Heart right ventricle (tissue), 16 donors: ENCODE measurements around the gene TMEM123. TPM values are rescaled to one million over a fixed set of nuclear protein-coding genes. Genes with fewer than 3 reads are reported as not detected.

ENCODE experiments used
- ATAC-seq, 8 donors: fragments of 200-7000 bp; cut with Tn5 transposase; one replicate each; pipeline ENCODE4 v1.9.1; 2020; ENCODE audit warnings: mild to moderate bottlenecking in 8 of 8, moderate library complexity in 8 of 8, moderate number of reproducible peaks in 1 of 8
- DNase-seq, 2 donors: peaks; one replicate each; pipeline ENCODE4 v3.0.0-alpha.2; 2020
- H3K27ac ChIP-seq, 10 donors: fragments of 200-600 bp; sonication (generic) in 2 of 10; one replicate each; pipeline versions ENCODE4 v1.5.0 to v1.8.0; 2020 to 2022; ENCODE audit warnings: mild to moderate bottlenecking in 3 of 10
- H3K27me3 ChIP-seq, 7 donors: fragments of 200-600 bp; one replicate each; pipeline ENCODE4 v1.8.0; 2021 to 2022; ENCODE audit warnings: mild to moderate bottlenecking in 2 of 7
- H3K36me3 ChIP-seq, 9 donors: fragments of 200-600 bp; sonication (generic) in 1 of 9; one replicate each; pipeline versions ENCODE4 v1.5.0 to v1.8.0; 2020 to 2022; ENCODE audit warnings: mild to moderate bottlenecking in 2 of 9
- H3K4me1 ChIP-seq, 9 donors: fragments of 200-600 bp; sonication (generic) in 1 of 9; one replicate each; pipeline versions ENCODE4 v1.5.0 to v1.8.0; 2020 to 2022; ENCODE audit warnings: mild to moderate bottlenecking in 4 of 9
- H3K4me3 ChIP-seq, 10 donors: fragments of 200-600 bp; sonication (generic) in 2 of 10; one replicate each; pipeline versions ENCODE4 v1.5.0 to v1.8.0; 2020 to 2022; ENCODE audit warnings: mild to moderate bottlenecking in 7 of 10, moderate library complexity in 2 of 10
- H3K9me3 ChIP-seq, 11 donors: fragments of 200-600 bp in 10 of 11; sonication (generic) in 2 of 11; one replicate each; pipeline versions ENCODE4 v1.5.0 to v1.8.0; 2013 to 2022; ENCODE audit warnings: mild to moderate bottlenecking in 2 of 11, control low read depth in 1 of 11, moderate library complexity in 1 of 11
- WGBS, 2 donors: extraction: QIAGEN DNeasy Blood & Tissue Kit; methylation state at CpG; one replicate each; pipeline ENCODE4 v1.1.7; 2013; ENCODE audit warnings: inconsistent platforms in 1 of 2; 5-methylcytosine and 5-hydroxymethylcytosine counted together
- intact Hi-C, 10 donors: fragments of 100-400 bp; cut with DNase I; formaldehyde crosslinking; loops; one replicate each; pipeline versions ENCODE4 v1.11.1 to v1.14.2; 2022
- polyA plus RNA-seq, 2 donors: library from polyadenylated mRNA; stranded (reverse); fragments of 200-250 nt; gene quantifications; one replicate each; pipeline ENCODE4 v1.2.3, GENCODE V29; 2013
- total RNA-seq, 10 donors: library from RNA; stranded (reverse); fragmentation: NEBNext Ultra II Directional in 3 of 10; extraction: Animal tissue kit (Norgen Biotek cat#: 25700) in 3 of 10; gene quantifications; one replicate each; pipeline versions ENCODE4 v1.2.1 to v1.2.4, GENCODE V29; 2021 to 2023
- TF ChIP-seq, protein P1 (sequence below), 9 donors: fragments of 200-600 bp; sonication (generic) in 2 of 9; IDR thresholded peaks; one replicate each; pipeline versions ENCODE4 v1.5.0 to v1.8.0; 2021 to 2022; ENCODE audit warnings: antibody characterized with exemption in 9 of 9, mild to moderate bottlenecking in 5 of 9, moderate library complexity in 1 of 9
- donor health status: Arrhythmogenic right ventricular cardiomyopathy.
- donor health status: ischemic (EF 13 %, LVEDD 7.1; RV severe dilation, severe dysfunction).
- donor health status: healthy with polysubstance abuse.
- donor health status: DM: no; HTN: yes; CAD: no.
- donor health status: DM: no; HTN: no; CAD: no.
- donor health status: ischemic (EF 25% LVEDD 6.9; RV normal size, moderate dysfunction).
- donor health status: ischemic (EF 25% LVEDD 5.7; RV mildly dilated, moderate dysfunction).
- donor health status: healthy.
- donor health status: DM: yes; HTN: yes; CAD: no.
- donor health status: Ischemic cardiomyopathy.
- donor health status: ischemic (EF 35%, LVEDD 5.7; RV mildly dilated, moderate dysfunction).
- donor health status: nonischemic (EF 11% LVEDD 7.7; RV severe dilation, severe dysfunction).
- donor health status: DM: yes; HTN: yes; CAD: no.
- donor health status: PGD.
- donor health status: ischemic (EF 29% LVEDD 5.4; RV normal size, mild dysfunction).
- donor health status: nonischemic (EF 23%, LVEDD 6.1; RV moderate dilation, normal function).

TMEM123 gene
- total and polyA plus RNA-seq, 12 donors, result 18.7 to 98.7 (median 77.4) TPM

DNA sequence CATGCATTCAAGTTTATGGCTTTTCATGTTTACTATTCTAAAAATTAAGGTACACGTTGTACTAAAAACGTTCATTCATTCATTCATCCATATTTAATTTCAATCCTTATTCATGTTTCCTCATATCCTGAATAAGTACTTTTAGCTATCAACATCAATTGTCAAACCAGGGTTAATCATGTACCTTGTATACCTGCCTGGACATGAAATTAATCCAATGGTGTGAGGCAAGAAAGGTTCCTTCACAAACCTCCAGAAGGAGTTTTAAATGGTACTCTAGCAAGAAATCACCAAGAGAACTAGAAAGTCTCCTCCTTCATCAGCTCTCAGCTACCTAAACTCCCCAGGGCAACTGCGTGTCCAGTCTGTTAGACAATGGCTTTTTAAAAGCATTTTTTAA is 33.4 kb downstream of the TMEM123 start:
- no peak overlapping the region for H3K4me3 ChIP-seq
- WGBS, 2 donors, result 91 to 92% methylated on average over 3 of the region's 3 CpGs
- TF ChIP-seq, protein P1, sequence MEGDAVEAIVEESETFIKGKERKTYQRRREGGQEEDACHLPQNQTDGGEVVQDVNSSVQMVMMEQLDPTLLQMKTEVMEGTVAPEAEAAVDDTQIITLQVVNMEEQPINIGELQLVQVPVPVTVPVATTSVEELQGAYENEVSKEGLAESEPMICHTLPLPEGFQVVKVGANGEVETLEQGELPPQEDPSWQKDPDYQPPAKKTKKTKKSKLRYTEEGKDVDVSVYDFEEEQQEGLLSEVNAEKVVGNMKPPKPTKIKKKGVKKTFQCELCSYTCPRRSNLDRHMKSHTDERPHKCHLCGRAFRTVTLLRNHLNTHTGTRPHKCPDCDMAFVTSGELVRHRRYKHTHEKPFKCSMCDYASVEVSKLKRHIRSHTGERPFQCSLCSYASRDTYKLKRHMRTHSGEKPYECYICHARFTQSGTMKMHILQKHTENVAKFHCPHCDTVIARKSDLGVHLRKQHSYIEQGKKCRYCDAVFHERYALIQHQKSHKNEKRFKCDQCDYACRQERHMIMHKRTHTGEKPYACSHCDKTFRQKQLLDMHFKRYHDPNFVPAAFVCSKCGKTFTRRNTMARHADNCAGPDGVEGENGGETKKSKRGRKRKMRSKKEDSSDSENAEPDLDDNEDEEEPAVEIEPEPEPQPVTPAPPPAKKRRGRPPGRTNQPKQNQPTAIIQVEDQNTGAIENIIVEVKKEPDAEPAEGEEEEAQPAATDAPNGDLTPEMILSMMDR (IDR thresholded peaks at IDR 0.05), result no peak
- no peaks in the 10 kb centered on the region for H3K36me3 ChIP-seq
- H3K4me1 ChIP-seq, result peaks cover 0 to 8% (median 0%) of the 10 kb centered on the region in 9 donors
- H3K9me3 ChIP-seq, result peaks cover 0 to 24% (median 8%) of the 10 kb centered on the region in 11 donors
- H3K27me3 ChIP-seq, result no peaks in the 10 kb centered on the region
- intact Hi-C loops, result no loop called here
- DNase-seq (no peak), ATAC-seq (no peak)
- no peak overlapping the region for H3K27ac ChIP-seq

DNA sequence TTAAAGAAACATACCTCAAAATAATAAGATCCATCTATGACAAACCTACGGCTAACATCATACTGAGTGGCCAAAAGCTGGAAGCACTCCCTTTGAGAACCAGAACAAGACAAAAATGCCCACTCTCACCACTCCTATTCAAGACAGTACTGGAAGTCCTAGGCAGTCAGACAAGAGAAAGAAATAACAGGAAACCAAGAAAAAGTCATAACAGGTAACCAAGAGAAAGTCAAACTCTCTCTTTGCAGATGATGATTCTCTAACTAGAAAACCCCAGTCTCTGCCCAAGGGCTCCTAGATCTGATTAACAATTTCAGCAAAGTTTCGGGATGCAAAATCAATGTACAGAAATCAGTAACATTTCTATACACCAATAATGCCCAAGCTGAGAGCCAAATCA is 35.6 kb downstream of the TMEM123 start:
- Histone ChIP-seq H3K27ac (no peak overlapping the region), H3K4me3 (no peak overlapping the region), H3K27me3 (no peaks in the 10 kb centered on the region), H3K4me1 (peaks cover 0 to 8% (median 0%) of the 10 kb centered on the region in 9 donors), H3K9me3 (peaks cover 0 to 24% (median 8%) of the 10 kb centered on the region in 11 donors), H3K36me3 (peaks cover 0 to 2% (median 0%) of the 10 kb centered on the region in 9 donors)
- no peak for ATAC-seq
- intact Hi-C loops, result no loop called here
- DNase-seq, result no peak
- TF ChIP-seq, protein P1 (IDR thresholded peaks at IDR 0.05), result no peak
- WGBS, 2 donors, result 98 to 99% methylated on average over 2 of the region's 2 CpGs

DNA sequence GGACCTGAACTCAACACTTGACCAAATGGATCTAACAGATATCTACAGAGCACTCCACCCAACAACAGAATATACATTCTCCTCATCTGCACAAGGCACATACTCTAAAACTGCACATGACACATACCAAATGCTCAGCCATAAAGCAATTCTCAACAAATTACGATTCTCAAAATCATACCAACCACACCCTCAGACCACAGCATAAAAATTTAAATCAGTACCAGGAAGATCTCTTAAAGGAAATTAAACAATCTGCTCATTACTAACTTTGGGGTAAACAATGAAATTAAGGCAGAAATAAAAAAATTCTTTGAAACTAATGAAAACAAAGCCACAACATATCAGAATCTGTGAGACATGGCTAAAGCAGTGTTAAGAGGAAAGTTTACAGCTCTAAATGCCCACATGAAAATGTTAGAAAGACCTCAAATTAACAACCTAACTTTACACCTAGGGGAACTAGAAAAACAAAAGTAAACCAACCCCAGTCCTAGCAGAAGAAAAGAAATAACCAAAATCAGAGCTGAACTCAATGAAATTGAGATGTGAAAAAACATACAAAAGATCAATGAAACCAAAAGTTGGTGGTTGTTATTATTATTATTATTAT is 37.2 kb downstream of the TMEM123 start:
- intact Hi-C loops, result no loop called here
- H3K4me1 ChIP-seq, result peaks cover 0 to 17% (median 3%) of the 10 kb centered on the region in 9 donors
- no peak for DNase-seq
- H3K9me3 ChIP-seq, result peaks cover 0 to 24% (median 8%) of the 10 kb centered on the region in 11 donors
- TF ChIP-seq, protein P1 (IDR thresholded peaks at IDR 0.05), result no peak
- ATAC-seq, result no peak
- WGBS, 2 donors, result 90 to 95% methylated on average over 1 of the region's 1 CpG
- no peaks in the 10 kb centered on the region for H3K27me3 ChIP-seq
- H3K4me3 ChIP-seq, result no peak overlapping the region
- peaks cover 0 to 6% (median 0%) of the 10 kb centered on the region in 9 donors for H3K36me3 ChIP-seq
- no peak overlapping the region for H3K27ac ChIP-seq

DNA sequence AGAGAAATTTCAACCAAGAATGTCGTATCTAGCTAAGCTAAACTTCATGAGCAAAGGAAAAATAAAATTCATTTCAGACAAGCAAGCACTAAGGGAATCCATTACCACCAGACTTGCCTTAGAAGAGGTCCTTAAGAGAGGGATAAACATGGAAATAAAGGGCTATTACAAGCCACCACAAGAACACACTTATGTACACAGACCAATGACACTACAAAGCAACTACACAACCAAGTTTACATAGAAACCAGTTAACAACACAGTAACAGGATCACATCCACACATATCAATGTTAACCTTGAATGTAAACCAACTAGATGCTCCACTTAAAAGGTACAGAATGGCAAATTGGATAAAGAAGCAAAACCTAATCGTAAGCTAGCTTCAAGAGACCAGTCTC is 38.0 kb downstream of the TMEM123 start:
- Histone ChIP-seq H3K36me3 (peaks cover 0 to 6% (median 0%) of the 10 kb centered on the region in 9 donors), H3K9me3 (peaks cover 0 to 24% (median 8%) of the 10 kb centered on the region in 11 donors), H3K27me3 (no peaks in the 10 kb centered on the region), H3K4me1 (peaks cover 0 to 22% (median 5%) of the 10 kb centered on the region in 9 donors), H3K4me3 (no peak overlapping the region), H3K27ac (no peak overlapping the region)
- DNase-seq (no peak), ATAC-seq (no peak)
- WGBS, 2 donors, result 98 to 99% methylated on average over 2 of the region's 2 CpGs
- intact Hi-C loops, result no loop called here
- TF ChIP-seq, protein P1 (IDR thresholded peaks at IDR 0.05), result no peak
